ENCODE results near the gene SLC47A1.

Gene SLC47A1

GRCh38 chr17:19610311-19610710 is 76.7 kb downstream of the SLC47A1 start:
- DNase-seq (ENCODE audit: low spot score) = no peak

- no peak for DNase-seq (ENCODE audit: low spot score)
These were observed 77.2 kb downstream of the SLC47A1 start for GRCh38 chr17:19610879-19611278.

GRCh38 chr17:19613979-19614378 is 80.3 kb downstream of the SLC47A1 start:
- DNase-seq (ENCODE audit: low spot score) = no peak

- DNase-seq (ENCODE audit: low spot score) = no peak
These were observed 81.2 kb downstream of the SLC47A1 start for GRCh38 chr17:19614900-19615299.

- no peak for DNase-seq (ENCODE audit: low spot score)
These were observed 84.4 kb downstream of the SLC47A1 start for GRCh38 chr17:19618015-19618414.

- no peak for DNase-seq (ENCODE audit: low spot score)
These were observed 86.2 kb downstream of the SLC47A1 start for GRCh38 chr17:19619705-19620325.

- DNase-seq (ENCODE audit: low spot score) = no peak
These were observed 88.0 kb downstream of the SLC47A1 start for GRCh38 chr17:19621697-19622096.

- no peak for DNase-seq (ENCODE audit: low spot score)
These were observed 92.4 kb downstream of the SLC47A1 start for GRCh38 chr17:19626079-19626478.

All from hepatic stellate cell (primary cell).